ENCODE data around the gene C1S. TPM values are rescaled to one million over a fixed set of nuclear protein-coding genes. Genes with fewer than 3 reads are reported as not detected.
A peak's percentile ranks its signal among the peaks of the same experiment; 100 is the strongest.

Gene C1S
- total and polyA plus RNA-seq, 9 of the 15 experiments (the other 6 are each of a cell fraction or from before 2014, with no cell fraction given): 0.08 to 0.84 (median 0.27) TPM

DNA sequence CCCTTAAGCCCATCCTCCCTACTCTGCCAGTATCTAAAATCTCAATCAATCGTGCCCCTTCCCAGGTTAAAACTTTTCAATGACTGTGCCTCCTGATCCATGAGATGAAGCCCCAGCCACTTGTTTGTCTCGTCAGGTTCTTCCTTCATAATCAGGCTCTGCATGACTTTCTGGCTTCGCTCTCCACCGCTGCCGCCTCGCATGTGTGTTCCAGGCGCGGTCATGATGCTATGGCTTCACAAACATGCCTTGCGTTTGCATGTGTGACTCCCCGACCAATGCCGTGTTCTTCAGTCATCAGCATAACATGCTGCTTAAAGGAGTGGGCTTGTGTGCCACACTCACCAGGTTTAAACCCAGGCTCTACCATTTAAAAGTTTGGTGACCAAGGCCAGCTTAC is 53.5 kb downstream of the C1S start:
- POLR2A ChIA-PET: interaction anchor here (0.6 kb wide), 1 partner anchor 23 kb away, joined by 3 read pairs; no protein-coding TSS in a partner anchor
- no peak for TF ChIP-seq PTBP1 (IDR thresholded peaks at IDR 0.05; ENCODE audit: low read depth, low read length)
- no peak for TF ChIP-seq ZC3H8 (IDR thresholded peaks at IDR 0.05)
- TF ChIP-seq, protein P1, sequence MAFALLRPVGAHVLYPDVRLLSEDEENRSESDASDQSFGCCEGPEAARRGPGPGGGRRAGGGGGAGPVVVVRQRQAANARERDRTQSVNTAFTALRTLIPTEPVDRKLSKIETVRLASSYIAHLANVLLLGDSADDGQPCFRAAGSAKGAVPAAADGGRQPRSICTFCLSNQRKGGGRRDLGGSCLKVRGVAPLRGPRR (CRISPR knock-in tag; IDR thresholded peaks at IDR 0.05): no peak
- TF ChIP-seq JUN (IDR thresholded peaks at IDR 0.05; ENCODE audit: borderline replicate concordance, low read depth, low read length): no peak
- no peak for TF ChIP-seq JUN (CRISPR knock-in tag; IDR thresholded peaks at IDR 0.05; ENCODE audit: borderline replicate concordance)
- TF ChIP-seq HDAC2 (IDR thresholded peaks at IDR 0.05): no peak
- TF ChIP-seq ZNF764 (CRISPR knock-in tag; IDR thresholded peaks at IDR 0.05; ENCODE audit: low read depth): no peak
- TF ChIP-seq TOE1 (IDR thresholded peaks at IDR 0.05; ENCODE audit: borderline replicate concordance): no peak
- no peak for TF ChIP-seq TOE1 (CRISPR knock-in tag; IDR thresholded peaks at IDR 0.05; ENCODE audit: borderline replicate concordance, low read depth)
- TF ChIP-seq TAF15 (IDR thresholded peaks at IDR 0.05; ENCODE audit: low read depth, low read length): no peak
- no peak for TF ChIP-seq MYC (IDR thresholded peaks at IDR 0.05; ENCODE audit: low read depth, low read length)
- no peak for TF ChIP-seq MYC (CRISPR knock-in tag; IDR thresholded peaks at IDR 0.05; ENCODE audit: borderline replicate concordance, low read depth)
- TF ChIP-seq SIRT6 (IDR thresholded peaks at IDR 0.05; ENCODE audit: low read depth, low read length): no peak
- TF ChIP-seq, protein P2, sequence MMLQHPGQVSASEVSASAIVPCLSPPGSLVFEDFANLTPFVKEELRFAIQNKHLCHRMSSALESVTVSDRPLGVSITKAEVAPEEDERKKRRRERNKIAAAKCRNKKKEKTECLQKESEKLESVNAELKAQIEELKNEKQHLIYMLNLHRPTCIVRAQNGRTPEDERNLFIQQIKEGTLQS (IDR thresholded peaks at IDR 0.05): no peak
- TF ChIP-seq, protein P2 (CRISPR knock-in tag; conservative IDR thresholded peaks at IDR 0.05): no peak
- no peak for TF ChIP-seq NONO (IDR thresholded peaks at IDR 0.05; ENCODE audit: low read depth in 2 of 2, low read length in 1 of 2)
- no TSS peak for BruUV-seq (replicated peaks)

More for the DNA sequence above, 53.5 kb downstream of the C1S start:
- Histone ChIP-seq H4K20me1 (replicated peaks; ENCODE audit: control insufficient read depth, insufficient read depth, low read length) (no peaks in the 10 kb centered on the region), H3K4me3 (no peak overlapping the region), H3K4me2 (ENCODE audit: insufficient read depth, low read length) (no peak overlapping the region), H2AFZ (ENCODE audit: low read depth, low read length) (no peak overlapping the region), H3K36me3 (ENCODE audit: control insufficient read depth, insufficient read depth, low read length) (peaks cover 2% of the 10 kb centered on the region; the same call in 2 of the 3 replicates), H3K9me1 (ENCODE audit: control insufficient read depth, insufficient read depth, low read length) (no peaks in the 10 kb centered on the region), H3K27ac (ENCODE audit: extremely low read depth, low read depth, low read length) (no peak overlapping the region), H3K9ac (ENCODE audit: insufficient read depth in 1 of 2, low read depth in 2 of 2, low read length in 2 of 2) (peak overlapping the region in 1 of 2 experiments; percentile 79; a peak in 1 of 4 replicates), H3K79me2 (ENCODE audit: control insufficient read depth, insufficient read depth, low read length) (peaks cover 7% of the 10 kb centered on the region; the same call in 2 of the 3 replicates), H3K9me3 (replicated peaks; ENCODE audit: control insufficient read depth, insufficient read depth, low read depth, low read length) (no peaks in the 10 kb centered on the region), H3K4me1 (replicated peaks in 1 of 2; ENCODE audit: control insufficient read depth in 2 of 2, insufficient read depth in 2 of 2, low read length in 2 of 2) (peaks cover 14 to 25% of the 10 kb centered on the region in 2 experiments; a peak in 4 of 5 replicates), H3K27me3 (ENCODE audit: control insufficient read depth in 2 of 2, insufficient read depth in 2 of 2, low read length in 2 of 2) (no peaks in the 10 kb centered on the region)
- CTCF ChIA-PET (ENCODE audit: low intra/inter-chr PET ratio): interaction anchor here (0.9 to 1.2 kb wide), 3 partner anchors 54 to 245 kb away, joined by 3 to 5 read pairs (median 4); partner anchors contain the start of gene C1S
- FAIRE-seq: no peak
- no peak for ATAC-seq
- 82% methylated on average over 11 of the region's 11 CpGs for WGBS (ENCODE audit: insufficient coverage, low coverage, missing lambda C conversion rate)
- in situ Hi-C loops (cut with MboI) (no loop called here), intact Hi-C loops (cut with micrococcal nuclease) (no loop called here)
- no peak for DNase-seq (ENCODE audit: extremely low read depth in 1 of 4, low spot score in 3 of 4)

All from K562 (cell line).